Gastrocnemius medialis (tissue), 4 donors: Measurements from ENCODE around the gene SPRYD4.

Source experiments
- CTCF ChIP-seq, 5 experiments: fragments of 450-650 bp in 3 of 5; fragments of 200-600 bp in 2 of 5; sonication (generic) in 2 of 5; IDR thresholded peaks in 4 of 5; conservative IDR thresholded peaks in 1 of 5; 1 replicate in 4 of 5; 2 replicates in 1 of 5; pipeline ENCODE4 v1.5.1; 2016 to 2019; ENCODE audit warnings: antibody characterized with exemption in 5 of 5, mild to moderate bottlenecking in 3 of 5, moderate library complexity in 3 of 5
- POLR2A ChIP-seq, 2 donors: fragments of 450-650 bp; IDR thresholded peaks; one replicate each; pipeline ENCODE4 v1.6.1; 2017; ENCODE audit warnings: antibody characterized with exemption in 2 of 2, mild to moderate bottlenecking in 2 of 2, moderate library complexity in 2 of 2

- TF ChIP-seq CTCF (IDR thresholded peaks at IDR 0.05 in 4 of 5, conservative IDR thresholded peaks at IDR 0.05 in 1 of 5): no peak
- TF ChIP-seq POLR2A (IDR thresholded peaks at IDR 0.05): no peak
Observed at GRCh38 chr12:56476143-56476542, 7.8 kb downstream of the SPRYD4 start.
